CD4-positive, alpha-beta T cell (primary cell): ENCODE data around the gene MPPED1. TPM values are rescaled to one million over a fixed set of nuclear protein-coding genes. Genes with fewer than 3 reads are reported as not detected.

Experiments
- ATAC-seq: fragments of 200-7000 bp; cut with Tn5 transposase; one replicate; pipeline ENCODE4 v1.10.0; 2022; ENCODE audit warnings: mild to moderate bottlenecking; ENCODE audit not compliant: poor library complexity
- CTCF ChIA-PET: fragments of 350-600 bp; sonication (Branson Sonifier 250); formaldehyde crosslinking; loops from one replicate; lab custom pipeline; 2021; ENCODE audit warnings: antibody characterized with exemption, inconsistent platforms; lab: Charles Lee
- POLR2A ChIA-PET: fragments of 350-600 bp; sonication (Branson Sonifier 250); formaldehyde crosslinking; loops from one replicate; lab custom pipeline; 2021; ENCODE audit warnings: antibody characterized with exemption, inconsistent platforms; lab: Charles Lee
- DNase-seq, 14 experiments: peaks; one replicate each; pipeline ENCODE4 v3.0.0-alpha.2; 2013 to 2020; ENCODE audit warnings: mixed read lengths in 2 of 14
- H3K27ac ChIP-seq, 2 donors: one replicate each; pipeline versions ENCODE4 v1.5.1 to v1.7.0; 2013; ENCODE audit warnings: low read length in 2 of 2, low read depth in 1 of 2, mild to moderate bottlenecking in 1 of 2
- H3K27me3 ChIP-seq, 2 experiments: 1 replicate in 1 of 2; 2 replicates in 1 of 2; pipeline versions ENCODE4 v1.6.1 to v1.7.0; 2013; ENCODE audit warnings: low read length in 2 of 2, control low read depth in 1 of 2, mild to moderate bottlenecking in 1 of 2, moderate library complexity in 1 of 2; ENCODE audit not compliant: insufficient read depth in 2 of 2, control insufficient read depth in 1 of 2
- H3K36me3 ChIP-seq: one replicate; pipeline ENCODE4 v1.6.1; 2013; ENCODE audit warnings: low read length, control low read depth; ENCODE audit not compliant: insufficient read depth
- H3K4me1 ChIP-seq: one replicate; pipeline ENCODE4 v1.6.1; 2013; ENCODE audit warnings: low read length, control low read depth; ENCODE audit not compliant: insufficient read depth
- H3K4me3 ChIP-seq: one replicate; pipeline ENCODE4 v1.5.1; 2013; ENCODE audit warnings: mild to moderate bottlenecking, low read length, moderate library complexity
- H3K9me3 ChIP-seq, 2 experiments: 1 replicate in 1 of 2; 2 replicates in 1 of 2; pipeline versions ENCODE4 v1.6.1 to v1.7.0; 2013; ENCODE audit warnings: low read length in 2 of 2, mild to moderate bottlenecking in 2 of 2, control low read depth in 1 of 2, moderate library complexity in 1 of 2; ENCODE audit not compliant: control insufficient read depth in 1 of 2, insufficient read depth in 1 of 2
- H3K27ac Mint-ChIP-seq: one replicate; pipeline ENCODE4 v1.8.0; 2020; ENCODE audit warnings: mixed read lengths
- H3K27me3 Mint-ChIP-seq: one replicate; pipeline ENCODE4 v1.8.0; 2021; ENCODE audit warnings: mixed read lengths
- H3K36me3 Mint-ChIP-seq: one replicate; pipeline ENCODE4 v1.8.0; 2021; ENCODE audit warnings: low read depth, mixed read lengths
- H3K4me1 Mint-ChIP-seq: one replicate; pipeline ENCODE4 v1.8.0; 2021; ENCODE audit warnings: low read depth, mixed read lengths
- H3K4me3 Mint-ChIP-seq: one replicate; pipeline ENCODE4 v1.8.0; 2020; ENCODE audit warnings: mild to moderate bottlenecking, mixed read lengths
- H3K9me3 Mint-ChIP-seq: one replicate; pipeline ENCODE4 v1.8.0; 2020; ENCODE audit warnings: mixed read lengths
- intact Hi-C, 2 experiments: fragments of 100-400 bp; cut with DNase I in 1 of 2; cut with micrococcal nuclease in 1 of 2; formaldehyde crosslinking; loops; one replicate each; pipeline versions ENCODE4 v1.15.1 to v1.9.0; 2023 to 2025; cut with DNase I, micrococcal nuclease
- total RNA-seq, 174 experiments: library from RNA in 2 of 174; stranded (reverse) in 2 of 174; gene quantifications; one replicate each; pipeline ENCODE4 v1.2.3 and lab custom pipeline; 2021 to 2026
- TF ChIP-seq, protein P1 (sequence below): fragments of 200-600 bp; IDR thresholded peaks from one replicate; pipeline ENCODE4 v1.8.0; 2022; ENCODE audit warnings: antibody characterized with exemption, mild to moderate bottlenecking

Gene MPPED1
- total RNA-seq, 2 experiments from 2014 or later = not detected

DNA sequence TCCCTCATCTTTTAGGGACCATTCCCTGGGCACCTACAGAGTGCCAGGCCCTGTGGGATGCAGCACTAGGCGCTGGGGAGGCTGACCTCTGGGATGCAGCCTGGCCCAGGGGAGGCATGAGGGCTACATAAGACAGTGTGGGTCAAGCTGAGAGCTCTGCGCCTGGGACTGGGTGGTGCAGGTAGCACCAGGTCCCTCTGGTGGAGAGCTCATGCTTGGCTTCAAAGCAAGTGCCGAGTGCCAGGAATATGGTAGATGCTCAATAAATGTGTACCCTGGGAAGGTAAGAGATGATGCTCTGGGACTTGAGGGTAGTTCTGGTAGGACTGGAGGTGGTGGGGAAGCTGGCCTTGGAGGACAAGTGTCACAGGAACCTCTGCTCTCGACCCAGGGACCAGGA lies 2.0 kb upstream of the MPPED1 start:
- TF ChIP-seq, protein P1, sequence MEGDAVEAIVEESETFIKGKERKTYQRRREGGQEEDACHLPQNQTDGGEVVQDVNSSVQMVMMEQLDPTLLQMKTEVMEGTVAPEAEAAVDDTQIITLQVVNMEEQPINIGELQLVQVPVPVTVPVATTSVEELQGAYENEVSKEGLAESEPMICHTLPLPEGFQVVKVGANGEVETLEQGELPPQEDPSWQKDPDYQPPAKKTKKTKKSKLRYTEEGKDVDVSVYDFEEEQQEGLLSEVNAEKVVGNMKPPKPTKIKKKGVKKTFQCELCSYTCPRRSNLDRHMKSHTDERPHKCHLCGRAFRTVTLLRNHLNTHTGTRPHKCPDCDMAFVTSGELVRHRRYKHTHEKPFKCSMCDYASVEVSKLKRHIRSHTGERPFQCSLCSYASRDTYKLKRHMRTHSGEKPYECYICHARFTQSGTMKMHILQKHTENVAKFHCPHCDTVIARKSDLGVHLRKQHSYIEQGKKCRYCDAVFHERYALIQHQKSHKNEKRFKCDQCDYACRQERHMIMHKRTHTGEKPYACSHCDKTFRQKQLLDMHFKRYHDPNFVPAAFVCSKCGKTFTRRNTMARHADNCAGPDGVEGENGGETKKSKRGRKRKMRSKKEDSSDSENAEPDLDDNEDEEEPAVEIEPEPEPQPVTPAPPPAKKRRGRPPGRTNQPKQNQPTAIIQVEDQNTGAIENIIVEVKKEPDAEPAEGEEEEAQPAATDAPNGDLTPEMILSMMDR = no peak
- Mint-ChIP-seq H3K27me3 (peaks cover 53% of the 10 kb centered on the region), H3K27ac (no peak overlapping the region), H3K4me3 (no peak overlapping the region), H3K4me1 (no peaks in the 10 kb centered on the region), H3K36me3 (no peaks in the 10 kb centered on the region), H3K9me3 (no peaks in the 10 kb centered on the region)
- CTCF ChIA-PET = no interaction called here
- intact Hi-C loops = no loop called here
- POLR2A ChIA-PET = no interaction called here
- Histone ChIP-seq H3K27me3 (peaks cover 29 to 30% of the 10 kb centered on the region in 2 experiments), H3K4me1 (no peaks in the 10 kb centered on the region), H3K36me3 (no peaks in the 10 kb centered on the region), H3K4me3 (no peak overlapping the region), H3K9me3 (no peaks in the 10 kb centered on the region), H3K27ac (no peak overlapping the region)
- ATAC-seq = no peak
- no peak for DNase-seq

DNA sequence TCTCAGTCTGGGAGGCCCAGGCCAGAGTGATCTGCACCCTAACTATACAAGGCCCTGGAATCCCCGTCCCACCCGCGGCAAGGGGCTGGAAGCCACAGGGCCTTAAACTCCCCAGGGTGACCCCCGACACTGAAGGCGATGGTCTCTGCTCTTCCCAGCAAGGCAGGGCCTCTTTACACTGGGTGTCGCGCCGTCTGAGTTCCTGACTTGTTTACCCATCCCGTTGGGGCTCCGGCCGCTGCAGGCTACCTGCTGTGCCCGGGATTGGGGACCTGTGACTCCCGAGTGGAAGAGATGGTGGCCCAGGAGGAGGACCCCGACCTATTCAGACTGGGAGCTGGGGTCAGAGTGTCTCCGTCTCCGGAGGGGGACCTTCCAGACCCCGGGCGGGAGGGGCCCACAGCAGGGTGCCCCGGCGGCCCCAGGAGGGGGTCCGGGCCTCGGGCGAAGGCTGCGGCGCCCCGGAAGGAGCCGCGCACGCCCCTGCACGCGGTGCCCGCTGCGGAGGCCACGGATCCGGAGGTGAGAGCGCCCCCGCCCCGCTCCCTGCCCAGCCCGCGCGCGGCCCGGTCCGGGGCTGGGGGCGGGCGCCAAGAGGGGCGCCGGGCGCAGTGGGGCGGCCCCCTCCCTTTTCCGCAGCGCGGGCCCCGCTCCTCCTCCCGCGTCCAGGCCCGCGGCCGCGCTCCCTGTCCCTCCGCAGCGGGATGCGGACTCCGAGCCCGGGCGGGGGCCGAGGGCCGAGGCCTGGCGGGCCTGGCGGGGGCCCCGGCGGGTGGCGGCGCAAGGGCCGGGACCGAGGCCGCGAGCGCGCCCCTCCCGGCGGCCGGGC lies 560 bp upstream of the MPPED1 start:
- ChIA-PET POLR2A (no interaction called here), CTCF (no interaction called here)
- no peaks in the 10 kb centered on the region for H3K36me3 ChIP-seq
- H3K9me3 ChIP-seq = no peaks in the 10 kb centered on the region
- H3K9me3 Mint-ChIP-seq = no peaks in the 10 kb centered on the region
- H3K36me3 Mint-ChIP-seq = no peaks in the 10 kb centered on the region
- no peaks in the 10 kb centered on the region for H3K4me1 ChIP-seq
- no peaks in the 10 kb centered on the region for H3K4me1 Mint-ChIP-seq
- intact Hi-C loops = no loop called here
- H3K27me3 Mint-ChIP-seq = peaks cover 65% of the 10 kb centered on the region
- TF ChIP-seq, protein P1 = no peak
- DNase-seq (no peak), ATAC-seq (no peak)
- no peak overlapping the region for H3K4me3 ChIP-seq
- no peak overlapping the region for H3K4me3 Mint-ChIP-seq
- no peak overlapping the region for H3K27ac ChIP-seq
- no peak overlapping the region for H3K27ac Mint-ChIP-seq
- peaks cover 29 to 30% of the 10 kb centered on the region in 2 experiments for H3K27me3 ChIP-seq

GRCh38 chr22:43412808-43413795 lies 1.3 kb downstream of the MPPED1 start:
- Histone ChIP-seq H3K36me3 (no peaks in the 10 kb centered on the region), H3K4me1 (no peaks in the 10 kb centered on the region), H3K9me3 (no peaks in the 10 kb centered on the region), H3K27me3 (peaks cover 29 to 30% of the 10 kb centered on the region in 2 experiments), H3K4me3 (no peak overlapping the region), H3K27ac (no peak overlapping the region)
- H3K27ac Mint-ChIP-seq = no peak overlapping the region
- CTCF ChIA-PET = no interaction called here
- intact Hi-C loops = no loop called here
- TF ChIP-seq, protein P1 = no peak
- H3K36me3 Mint-ChIP-seq = no peaks in the 10 kb centered on the region
- no peak overlapping the region for H3K4me3 Mint-ChIP-seq
- POLR2A ChIA-PET = no interaction called here
- ATAC-seq = no peak
- DNase-seq = no peak
- no peaks in the 10 kb centered on the region for H3K9me3 Mint-ChIP-seq
- no peaks in the 10 kb centered on the region for H3K4me1 Mint-ChIP-seq
- H3K27me3 Mint-ChIP-seq = peaks cover 73% of the 10 kb centered on the region
